ENCODE results near the gene PI4KA. TPM values are rescaled to one million over a fixed set of nuclear protein-coding genes. Genes with fewer than 3 reads are reported as not detected.
A peak's percentile ranks its signal among the peaks of the same experiment; 100 is the strongest.
"Not testable (repeated sequence)": the region's sequence is repeated elsewhere in the genome, so short reads cannot be mapped to it uniquely, and the experiment has no call there.

Gene PI4KA
- total RNA-seq, 1 donor from 2014 or later: 38.4 TPM

- peak; percentile 74 for ATAC-seq (ENCODE audit: poor library complexity)
Measured at GRCh38 chr22:20857838-20858614, 585 bp downstream of the PI4KA start.

GRCh38 chr22:20857247-20857643 is 1.4 kb downstream of the PI4KA start:
- ATAC-seq (ENCODE audit: poor library complexity): no peak
- DNase-seq: no peak
- intact Hi-C loops (cut with DNase I): no loop called here

More at GRCh38 chr22:20857838-20858614, 585 bp downstream of the PI4KA start:
- intact Hi-C loops (cut with DNase I): no loop called here
- DNase-seq: peak; percentile 93

GRCh38 chr22:20853236-20853660 is 5.4 kb downstream of the PI4KA start:
- DNase-seq (no peak), ATAC-seq (ENCODE audit: poor library complexity) (no peak)
- intact Hi-C loops (cut with DNase I): no loop called here

- intact Hi-C loops (cut with DNase I): no loop called here
- no peak for ATAC-seq (ENCODE audit: poor library complexity)
Measured at GRCh38 chr22:20852503-20852902, 6.1 kb downstream of the PI4KA start.

GRCh38 chr22:20852076-20852475 is 6.5 kb downstream of the PI4KA start:
- ATAC-seq (ENCODE audit: poor library complexity) (no peak), DNase-seq (no peak)
- intact Hi-C loops (cut with DNase I): no loop called here

More at GRCh38 chr22:20852503-20852902, 6.1 kb downstream of the PI4KA start:
- no peak for DNase-seq

- ATAC-seq (ENCODE audit: poor library complexity) (no peak), DNase-seq (no peak)
- intact Hi-C loops (cut with DNase I): no loop called here
Measured at GRCh38 chr22:20847318-20847822, 11.2 kb downstream of the PI4KA start.

GRCh38 chr22:20844055-20845037 is 14.3 kb downstream of the PI4KA start:
- DNase-seq: no peak
- ATAC-seq (ENCODE audit: poor library complexity): no peak
- intact Hi-C loops (cut with DNase I): no loop called here

GRCh38 chr22:20843501-20843900 is 15.1 kb downstream of the PI4KA start:
- intact Hi-C loops (cut with DNase I): no loop called here
- ATAC-seq (ENCODE audit: poor library complexity) (no peak), DNase-seq (no peak)

- DNase-seq (no peak), ATAC-seq (ENCODE audit: poor library complexity) (no peak)
- intact Hi-C loops (cut with DNase I): no loop called here
Measured at GRCh38 chr22:20840646-20841371, 17.8 kb downstream of the PI4KA start.

- intact Hi-C loops (cut with DNase I): loop anchor here (10.0 kb wide), 1 partner anchor 55 kb away; no protein-coding TSS in a partner anchor
- ATAC-seq (ENCODE audit: poor library complexity) (no peak), DNase-seq (no peak)
Measured at GRCh38 chr22:20839837-20840645, 18.6 kb downstream of the PI4KA start.

GRCh38 chr22:20839354-20839753 is 19.3 kb downstream of the PI4KA start:
- ATAC-seq (ENCODE audit: poor library complexity); DNase-seq: not testable (repeated sequence)
- intact Hi-C loops (cut with DNase I): loop anchor here (10.0 kb wide), 1 partner anchor 55 kb away; no protein-coding TSS in a partner anchor

GRCh38 chr22:20836987-20837823 is 21.4 kb downstream of the PI4KA start:
- intact Hi-C loops (cut with DNase I): loop anchor here (10.0 kb wide), 1 partner anchor 52 kb away; no protein-coding TSS in a partner anchor
- DNase-seq (no peak), ATAC-seq (ENCODE audit: poor library complexity) (no peak)

- ATAC-seq (ENCODE audit: poor library complexity) (no peak), DNase-seq (no peak)
- intact Hi-C loops (cut with DNase I): loop anchor here (10.0 kb wide), 1 partner anchor 50 kb away; no protein-coding TSS in a partner anchor
Measured at GRCh38 chr22:20834725-20835124, 23.9 kb downstream of the PI4KA start.

- DNase-seq (no peak), ATAC-seq (ENCODE audit: poor library complexity) (no peak)
- intact Hi-C loops (cut with DNase I): loop anchor here (10.0 kb wide), 1 partner anchor 49 kb away; no protein-coding TSS in a partner anchor
Measured at GRCh38 chr22:20834206-20834605, 24.4 kb downstream of the PI4KA start.

GRCh38 chr22:20833225-20833665 is 25.4 kb downstream of the PI4KA start:
- ATAC-seq (ENCODE audit: poor library complexity) (peak; percentile 18), DNase-seq (no peak)
- intact Hi-C loops (cut with DNase I): loop anchor here (10.0 kb wide), 1 partner anchor 48 kb away; no protein-coding TSS in a partner anchor

GRCh38 chr22:20829491-20830134 is 29.0 kb downstream of the PI4KA start:
- intact Hi-C loops (cut with DNase I): loop anchor here (10.0 kb wide), 1 partner anchor 45 kb away; no protein-coding TSS in a partner anchor
- ATAC-seq (ENCODE audit: poor library complexity) (no peak), DNase-seq (no peak)

Data from Right ventricle myocardium superior (tissue), 1 donor.